HEK293 (cell line): ENCODE results near the gene CDC42.

Experiments used
- CTCF ChIA-PET: fragments of 350-600 bp; formaldehyde crosslinking; extraction: SDS; loops from one replicate; lab custom pipeline; 2021; ENCODE audit warnings: antibody characterized with exemption; lab: Yijun Ruan, JAX
- POLR2A ChIA-PET: fragments of 300-600 bp; formaldehyde crosslinking; extraction: SDS; loops from one replicate; lab custom pipeline; 2020; ENCODE audit warnings: antibody characterized with exemption, inconsistent platforms; lab: Yijun Ruan, JAX
- H3K27ac ChIP-seq: fragments of 200-500 bp; sonication (Bioruptor generic); 2 replicates; pipeline ENCODE4 v1.5.1; 2014; ENCODE audit warnings: low read depth, low read length, control low read depth, inconsistent platforms; ENCODE audit errors: extremely low read depth
- H3K36me3 ChIP-seq, 2 experiments: fragments of 200-500 bp in 1 of 2; sonication (Bioruptor generic) in 1 of 2; 1 replicate in 1 of 2; 2 replicates in 1 of 2; pipeline ENCODE4 v1.5.1; 2014 to 2017; ENCODE audit warnings: inconsistent platforms in 2 of 2, low read length in 2 of 2; ENCODE audit not compliant: control insufficient read depth in 2 of 2, insufficient read depth in 1 of 2
- H3K4me1 ChIP-seq: fragments of 200-500 bp; sonication (Bioruptor generic); 2 replicates; pipeline ENCODE4 v1.5.1; 2014; ENCODE audit warnings: mild to moderate bottlenecking, low read length, inconsistent platforms; ENCODE audit not compliant: control insufficient read depth, insufficient read depth
- H3K4me3 ChIP-seq: 2 replicates; pipeline ENCODE4 v1.5.1; 2011; ENCODE audit warnings: low read depth, mild to moderate bottlenecking, control low read depth, low read length, moderate library complexity
- H3K9me3 ChIP-seq: fragments of 200-500 bp; sonication (Bioruptor generic); 2 replicates; pipeline ENCODE4 v1.5.1; 2014; ENCODE audit warnings: low read depth, low read length, inconsistent platforms; ENCODE audit not compliant: control insufficient read depth, insufficient read depth
- GLI4 ChIP-seq: fragments of 450-650 bp; formaldehyde crosslinking; IDR thresholded peaks from 2 replicates; pipeline ENCODE4 v1.5.1; 2016; ENCODE audit warnings: missing biosample characterization, missing genetic modification characterization
- GLIS2 ChIP-seq: fragments of 450-650 bp; formaldehyde crosslinking; IDR thresholded peaks from 2 replicates; pipeline ENCODE4 v1.5.1; 2016; ENCODE audit warnings: missing biosample characterization, missing genetic modification characterization
- HOXD13 ChIP-seq: sonication (generic); formaldehyde crosslinking; IDR thresholded peaks from 2 replicates; pipeline ENCODE4 v1.8.0; 2022; ENCODE audit warnings: missing genetic modification reagents, borderline replicate concordance
- KLF1 ChIP-seq: fragments of 450-650 bp; formaldehyde crosslinking; IDR thresholded peaks from 2 replicates; pipeline ENCODE4 v1.5.1; 2016; ENCODE audit warnings: missing biosample characterization, missing genetic modification characterization
- SP2 ChIP-seq: fragments of 450-650 bp; formaldehyde crosslinking; IDR thresholded peaks from 2 replicates; pipeline ENCODE4 v1.5.1; 2016; ENCODE audit warnings: missing biosample characterization, missing genetic modification characterization
- ZBTB21 ChIP-seq: fragments of 450-650 bp; formaldehyde crosslinking; IDR thresholded peaks from 2 replicates; pipeline ENCODE4 v1.5.1; 2017; ENCODE audit warnings: missing biosample characterization, missing genetic modification characterization
- ZBTB8A ChIP-seq: fragments of 450-650 bp; formaldehyde crosslinking; IDR thresholded peaks from 2 replicates; pipeline ENCODE4 v1.5.1; 2016; ENCODE audit warnings: missing biosample characterization, missing genetic modification characterization
- ZIC2 ChIP-seq: fragments of 450-650 bp; formaldehyde crosslinking; IDR thresholded peaks from 2 replicates; pipeline ENCODE4 v1.5.1; 2016; ENCODE audit warnings: missing biosample characterization, missing genetic modification characterization
- ZNF132 ChIP-seq: fragments of 450-650 bp; formaldehyde crosslinking; IDR thresholded peaks from 2 replicates; pipeline ENCODE4 v1.5.1; 2017; ENCODE audit warnings: missing biosample characterization, missing genetic modification characterization, borderline replicate concordance
- ZNF133 ChIP-seq: fragments of 450-650 bp; formaldehyde crosslinking; IDR thresholded peaks from 2 replicates; pipeline ENCODE4 v1.5.1; 2016; ENCODE audit warnings: missing biosample characterization, missing genetic modification characterization
- ZNF184 ChIP-seq: fragments of 450-650 bp; IDR thresholded peaks from 2 replicates; pipeline ENCODE4 v1.5.1; 2018; ENCODE audit warnings: missing biosample characterization, mild to moderate bottlenecking, missing genetic modification characterization
- ZNF19 ChIP-seq: fragments of 450-650 bp; formaldehyde crosslinking; IDR thresholded peaks from 2 replicates; pipeline ENCODE4; 2016; ENCODE audit warnings: missing biosample characterization, missing genetic modification characterization, low read depth
- ZNF391 ChIP-seq: fragments of 450-650 bp; formaldehyde crosslinking; IDR thresholded peaks from 2 replicates; pipeline ENCODE4 v1.5.1; 2016; ENCODE audit warnings: low read depth, missing biosample characterization, missing genetic modification characterization, borderline replicate concordance
- ZNF510 ChIP-seq: fragments of 450-650 bp; formaldehyde crosslinking; IDR thresholded peaks from 2 replicates; pipeline ENCODE4 v1.5.1; 2018; ENCODE audit warnings: mild to moderate bottlenecking, missing genetic modification characterization, missing biosample characterization; ENCODE audit not compliant: insufficient replicate concordance
- ZNF596 ChIP-seq: fragments of 450-650 bp; IDR thresholded peaks from 2 replicates; pipeline ENCODE4 v1.5.0; 2018; ENCODE audit warnings: missing biosample characterization, mild to moderate bottlenecking, missing genetic modification characterization, moderate library complexity
- ZNF623 ChIP-seq: fragments of 450-650 bp; formaldehyde crosslinking; IDR thresholded peaks from 2 replicates; pipeline ENCODE4 v1.5.1; 2016; ENCODE audit warnings: missing biosample characterization, missing genetic modification characterization
- ZNF626 ChIP-seq: fragments of 450-650 bp; sonication (Bioruptor Pico); formaldehyde crosslinking; IDR thresholded peaks from 2 replicates; pipeline ENCODE4 v1.5.1; 2018; ENCODE audit warnings: missing biosample characterization, missing genetic modification characterization, inconsistent platforms
- ZNF76 ChIP-seq: fragments of 450-650 bp; formaldehyde crosslinking; IDR thresholded peaks from 2 replicates; pipeline ENCODE4; 2016; ENCODE audit warnings: low read depth, missing biosample characterization, missing genetic modification characterization, borderline replicate concordance
- ZNF777 ChIP-seq: fragments of 450-650 bp; formaldehyde crosslinking; IDR thresholded peaks from 2 replicates; pipeline ENCODE4 v1.5.1; 2017; ENCODE audit warnings: missing biosample characterization, missing genetic modification characterization, borderline replicate concordance
- ZNF785 ChIP-seq: fragments of 450-650 bp; formaldehyde crosslinking; IDR thresholded peaks from 2 replicates; pipeline ENCODE4 v1.5.1; 2016; ENCODE audit warnings: missing biosample characterization, missing genetic modification characterization
- ZXDB ChIP-seq: fragments of 450-650 bp; formaldehyde crosslinking; IDR thresholded peaks from 2 replicates; pipeline ENCODE4 v1.5.1; 2016; ENCODE audit warnings: missing biosample characterization, missing genetic modification characterization
- TF ChIP-seq, protein P1 (sequence below): fragments of 450-650 bp; formaldehyde crosslinking; IDR thresholded peaks from 2 replicates; pipeline ENCODE4 v1.5.1; 2017; ENCODE audit warnings: missing biosample characterization, missing genetic modification characterization
- TF ChIP-seq, protein P2 (sequence below): fragments of 450-650 bp; formaldehyde crosslinking; IDR thresholded peaks from 2 replicates; pipeline ENCODE4 v1.5.1; 2016; ENCODE audit warnings: missing biosample characterization, missing genetic modification characterization
- TF ChIP-seq, protein P3 (sequence below): fragments of 450-650 bp; formaldehyde crosslinking; IDR thresholded peaks from 2 replicates; pipeline ENCODE4 v1.5.1; 2016; ENCODE audit warnings: missing biosample characterization, missing genetic modification characterization
- TF ChIP-seq, protein P4 (sequence below): fragments of 450-650 bp; IDR thresholded peaks from 2 replicates; pipeline ENCODE4 v1.5.1; 2018; ENCODE audit warnings: missing biosample characterization, missing genetic modification characterization
- TF ChIP-seq, protein P5 (sequence below): fragments of 450-650 bp; formaldehyde crosslinking; IDR thresholded peaks from 2 replicates; pipeline ENCODE4 v1.5.1; 2017; ENCODE audit warnings: missing biosample characterization, missing genetic modification characterization
- TF ChIP-seq, protein P6 (sequence below): sonication (generic); formaldehyde crosslinking; IDR thresholded peaks from 2 replicates; pipeline ENCODE4 v1.8.1; 2022; ENCODE audit warnings: mild to moderate bottlenecking, moderate library complexity, missing genetic modification reagents
- TF ChIP-seq, protein P7 (sequence below): fragments of 450-650 bp; formaldehyde crosslinking; IDR thresholded peaks from 2 replicates; pipeline ENCODE4 v1.5.1; 2016; ENCODE audit warnings: missing biosample characterization, missing genetic modification characterization

Gene CDC42

DNA sequence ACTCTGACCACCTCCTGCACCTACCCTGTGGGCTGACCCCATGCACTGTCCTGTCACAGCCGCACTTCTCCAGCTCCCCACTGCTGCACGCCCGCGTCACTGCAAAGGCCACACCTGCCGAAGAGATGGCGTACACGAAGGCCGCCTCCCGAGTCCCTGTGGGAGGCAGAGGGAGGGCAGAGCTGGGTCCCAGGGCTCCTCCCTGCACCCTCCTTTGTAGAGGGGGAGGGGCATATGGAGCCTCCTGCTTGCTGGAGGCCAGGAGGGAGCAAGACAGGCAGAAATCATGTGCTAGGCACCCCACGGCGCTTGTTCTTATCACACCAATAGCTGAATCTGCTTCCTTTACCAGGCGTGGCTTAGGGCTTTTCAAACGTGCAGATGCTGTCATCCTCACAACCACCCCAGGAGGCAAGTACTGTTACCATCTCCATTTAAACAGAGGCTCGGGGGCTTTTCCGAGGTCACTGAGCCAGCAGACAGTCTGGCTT is 69.0 kb downstream of the CDC42 start:
- peaks cover 0 to 44% of the 10 kb centered on the region in 2 experiments; a peak in 1 of 3 replicates for H3K36me3 ChIP-seq
- H3K9me3 ChIP-seq: no peaks in the 10 kb centered on the region
- CTCF ChIA-PET: interaction anchor here (0.6 kb wide), 1 partner anchor 16 kb away, joined by 4 read pairs; no protein-coding TSS in a partner anchor
- POLR2A ChIA-PET: no interaction called here
- no peak overlapping the region for H3K27ac ChIP-seq
- H3K4me1 ChIP-seq: 0 out of 2 replicates have a peak, but pooled peaks cover 2% of the 10 kb centered on the region
- H3K4me3 ChIP-seq: no peak overlapping the region
- TF ChIP-seq GLI4 (tag by site-specific recombination) (no peak), ZNF596 (tag by site-specific recombination) (no peak), ZNF777 (tag by site-specific recombination) (no peak), ZNF76 (tag by site-specific recombination) (no peak), GLIS2 (tag by site-specific recombination) (peak; percentile 13; the same call in 1 of the 2 replicates), ZXDB (no peak), ZIC2 (tag by site-specific recombination) (peak; percentile 87), KLF1 (tag by site-specific recombination) (peak; percentile 44; the same call in 1 of the 2 replicates), ZNF623 (tag by site-specific recombination) (no peak), ZBTB21 (tag by site-specific recombination) (no peak), ZNF785 (tag by site-specific recombination) (no peak), HOXD13 (CRISPR knock-in tag) (no peak), ZNF19 (tag by site-specific recombination) (no peak), ZBTB8A (tag by site-specific recombination) (no peak), ZNF626 (no peak), ZNF133 (tag by site-specific recombination) (no peak), ZNF184 (tag by site-specific recombination) (no peak), SP2 (tag by site-specific recombination) (peak; percentile 47), ZNF391 (no peak), ZNF510 (no peak), ZNF132 (no peak)
- TF ChIP-seq, protein P1, sequence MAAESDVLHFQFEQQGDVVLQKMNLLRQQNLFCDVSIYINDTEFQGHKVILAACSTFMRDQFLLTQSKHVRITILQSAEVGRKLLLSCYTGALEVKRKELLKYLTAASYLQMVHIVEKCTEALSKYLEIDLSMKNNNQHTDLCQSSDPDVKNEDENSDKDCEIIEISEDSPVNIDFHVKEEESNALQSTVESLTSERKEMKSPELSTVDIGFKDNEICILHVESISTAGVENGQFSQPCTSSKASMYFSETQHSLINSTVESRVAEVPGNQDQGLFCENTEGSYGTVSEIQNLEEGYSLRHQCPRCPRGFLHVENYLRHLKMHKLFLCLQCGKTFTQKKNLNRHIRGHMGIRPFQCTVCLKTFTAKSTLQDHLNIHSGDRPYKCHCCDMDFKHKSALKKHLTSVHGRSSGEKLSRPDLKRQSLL (tag by site-specific recombination): no peak
- TF ChIP-seq, protein P2, sequence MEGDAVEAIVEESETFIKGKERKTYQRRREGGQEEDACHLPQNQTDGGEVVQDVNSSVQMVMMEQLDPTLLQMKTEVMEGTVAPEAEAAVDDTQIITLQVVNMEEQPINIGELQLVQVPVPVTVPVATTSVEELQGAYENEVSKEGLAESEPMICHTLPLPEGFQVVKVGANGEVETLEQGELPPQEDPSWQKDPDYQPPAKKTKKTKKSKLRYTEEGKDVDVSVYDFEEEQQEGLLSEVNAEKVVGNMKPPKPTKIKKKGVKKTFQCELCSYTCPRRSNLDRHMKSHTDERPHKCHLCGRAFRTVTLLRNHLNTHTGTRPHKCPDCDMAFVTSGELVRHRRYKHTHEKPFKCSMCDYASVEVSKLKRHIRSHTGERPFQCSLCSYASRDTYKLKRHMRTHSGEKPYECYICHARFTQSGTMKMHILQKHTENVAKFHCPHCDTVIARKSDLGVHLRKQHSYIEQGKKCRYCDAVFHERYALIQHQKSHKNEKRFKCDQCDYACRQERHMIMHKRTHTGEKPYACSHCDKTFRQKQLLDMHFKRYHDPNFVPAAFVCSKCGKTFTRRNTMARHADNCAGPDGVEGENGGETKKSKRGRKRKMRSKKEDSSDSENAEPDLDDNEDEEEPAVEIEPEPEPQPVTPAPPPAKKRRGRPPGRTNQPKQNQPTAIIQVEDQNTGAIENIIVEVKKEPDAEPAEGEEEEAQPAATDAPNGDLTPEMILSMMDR: no peak
- TF ChIP-seq, protein P3, sequence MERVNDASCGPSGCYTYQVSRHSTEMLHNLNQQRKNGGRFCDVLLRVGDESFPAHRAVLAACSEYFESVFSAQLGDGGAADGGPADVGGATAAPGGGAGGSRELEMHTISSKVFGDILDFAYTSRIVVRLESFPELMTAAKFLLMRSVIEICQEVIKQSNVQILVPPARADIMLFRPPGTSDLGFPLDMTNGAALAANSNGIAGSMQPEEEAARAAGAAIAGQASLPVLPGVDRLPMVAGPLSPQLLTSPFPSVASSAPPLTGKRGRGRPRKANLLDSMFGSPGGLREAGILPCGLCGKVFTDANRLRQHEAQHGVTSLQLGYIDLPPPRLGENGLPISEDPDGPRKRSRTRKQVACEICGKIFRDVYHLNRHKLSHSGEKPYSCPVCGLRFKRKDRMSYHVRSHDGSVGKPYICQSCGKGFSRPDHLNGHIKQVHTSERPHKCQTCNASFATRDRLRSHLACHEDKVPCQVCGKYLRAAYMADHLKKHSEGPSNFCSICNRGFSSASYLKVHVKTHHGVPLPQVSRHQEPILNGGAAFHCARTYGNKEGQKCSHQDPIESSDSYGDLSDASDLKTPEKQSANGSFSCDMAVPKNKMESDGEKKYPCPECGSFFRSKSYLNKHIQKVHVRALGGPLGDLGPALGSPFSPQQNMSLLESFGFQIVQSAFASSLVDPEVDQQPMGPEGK: peak; percentile 34; the same call in 1 of the 2 replicates
- TF ChIP-seq, protein P4, sequence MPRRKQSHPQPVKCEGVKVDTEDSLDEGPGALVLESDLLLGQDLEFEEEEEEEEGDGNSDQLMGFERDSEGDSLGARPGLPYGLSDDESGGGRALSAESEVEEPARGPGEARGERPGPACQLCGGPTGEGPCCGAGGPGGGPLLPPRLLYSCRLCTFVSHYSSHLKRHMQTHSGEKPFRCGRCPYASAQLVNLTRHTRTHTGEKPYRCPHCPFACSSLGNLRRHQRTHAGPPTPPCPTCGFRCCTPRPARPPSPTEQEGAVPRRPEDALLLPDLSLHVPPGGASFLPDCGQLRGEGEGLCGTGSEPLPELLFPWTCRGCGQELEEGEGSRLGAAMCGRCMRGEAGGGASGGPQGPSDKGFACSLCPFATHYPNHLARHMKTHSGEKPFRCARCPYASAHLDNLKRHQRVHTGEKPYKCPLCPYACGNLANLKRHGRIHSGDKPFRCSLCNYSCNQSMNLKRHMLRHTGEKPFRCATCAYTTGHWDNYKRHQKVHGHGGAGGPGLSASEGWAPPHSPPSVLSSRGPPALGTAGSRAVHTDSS: no peak
- TF ChIP-seq, protein P5, sequence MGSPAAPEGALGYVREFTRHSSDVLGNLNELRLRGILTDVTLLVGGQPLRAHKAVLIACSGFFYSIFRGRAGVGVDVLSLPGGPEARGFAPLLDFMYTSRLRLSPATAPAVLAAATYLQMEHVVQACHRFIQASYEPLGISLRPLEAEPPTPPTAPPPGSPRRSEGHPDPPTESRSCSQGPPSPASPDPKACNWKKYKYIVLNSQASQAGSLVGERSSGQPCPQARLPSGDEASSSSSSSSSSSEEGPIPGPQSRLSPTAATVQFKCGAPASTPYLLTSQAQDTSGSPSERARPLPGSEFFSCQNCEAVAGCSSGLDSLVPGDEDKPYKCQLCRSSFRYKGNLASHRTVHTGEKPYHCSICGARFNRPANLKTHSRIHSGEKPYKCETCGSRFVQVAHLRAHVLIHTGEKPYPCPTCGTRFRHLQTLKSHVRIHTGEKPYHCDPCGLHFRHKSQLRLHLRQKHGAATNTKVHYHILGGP (tag by site-specific recombination): no peak
- TF ChIP-seq, protein P6, sequence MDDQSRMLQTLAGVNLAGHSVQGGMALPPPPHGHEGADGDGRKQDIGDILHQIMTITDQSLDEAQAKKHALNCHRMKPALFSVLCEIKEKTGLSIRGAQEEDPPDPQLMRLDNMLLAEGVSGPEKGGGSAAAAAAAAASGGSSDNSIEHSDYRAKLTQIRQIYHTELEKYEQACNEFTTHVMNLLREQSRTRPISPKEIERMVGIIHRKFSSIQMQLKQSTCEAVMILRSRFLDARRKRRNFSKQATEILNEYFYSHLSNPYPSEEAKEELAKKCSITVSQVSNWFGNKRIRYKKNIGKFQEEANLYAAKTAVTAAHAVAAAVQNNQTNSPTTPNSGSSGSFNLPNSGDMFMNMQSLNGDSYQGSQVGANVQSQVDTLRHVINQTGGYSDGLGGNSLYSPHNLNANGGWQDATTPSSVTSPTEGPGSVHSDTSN: no peak
- TF ChIP-seq, protein P7, sequence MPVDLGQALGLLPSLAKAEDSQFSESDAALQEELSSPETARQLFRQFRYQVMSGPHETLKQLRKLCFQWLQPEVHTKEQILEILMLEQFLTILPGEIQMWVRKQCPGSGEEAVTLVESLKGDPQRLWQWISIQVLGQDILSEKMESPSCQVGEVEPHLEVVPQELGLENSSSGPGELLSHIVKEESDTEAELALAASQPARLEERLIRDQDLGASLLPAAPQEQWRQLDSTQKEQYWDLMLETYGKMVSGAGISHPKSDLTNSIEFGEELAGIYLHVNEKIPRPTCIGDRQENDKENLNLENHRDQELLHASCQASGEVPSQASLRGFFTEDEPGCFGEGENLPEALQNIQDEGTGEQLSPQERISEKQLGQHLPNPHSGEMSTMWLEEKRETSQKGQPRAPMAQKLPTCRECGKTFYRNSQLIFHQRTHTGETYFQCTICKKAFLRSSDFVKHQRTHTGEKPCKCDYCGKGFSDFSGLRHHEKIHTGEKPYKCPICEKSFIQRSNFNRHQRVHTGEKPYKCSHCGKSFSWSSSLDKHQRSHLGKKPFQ: no peak
